Colonic mucosa (tissue), 4 donors: ENCODE data around the gene ITGA11. TPM values are rescaled to one million over a fixed set of nuclear protein-coding genes. Genes with fewer than 3 reads are reported as not detected.
"Not testable (repeated sequence)": the region's sequence is repeated elsewhere in the genome, so short reads cannot be mapped to it uniquely, and the experiment has no call there.

Source experiments
- DNase-seq: peaks from one replicate; pipeline ENCODE4 v3.0.0-alpha.2; 2020
- H3K27ac ChIP-seq: fragments of 200-600 bp; one replicate; pipeline ENCODE4 v1.8.0; 2021
- H3K27me3 ChIP-seq: fragments of 200-600 bp; one replicate; pipeline ENCODE4 v1.8.0; 2021
- H3K36me3 ChIP-seq: fragments of 200-600 bp; one replicate; pipeline ENCODE4 v1.8.0; 2021
- H3K4me1 ChIP-seq: fragments of 200-600 bp; one replicate; pipeline ENCODE4 v1.8.0; 2021; ENCODE audit warnings: mild to moderate bottlenecking
- H3K4me3 ChIP-seq: fragments of 200-600 bp; one replicate; pipeline ENCODE4 v1.8.0; 2021
- H3K9ac ChIP-seq, 2 donors: one replicate each; pipeline ENCODE4 v1.7.0; 2013; ENCODE audit warnings: control low read depth in 2 of 2, low read depth in 2 of 2, low read length in 2 of 2
- H3K9me3 ChIP-seq: fragments of 200-600 bp; one replicate; pipeline ENCODE4 v1.8.0; 2021
- intact Hi-C: fragments of 100-400 bp; cut with DNase I; formaldehyde crosslinking; loops from one replicate; pipeline ENCODE4 v1.14.1; 2022
- total RNA-seq, 2 donors: library from RNA; stranded (reverse); fragmentation: NEBNext Ultra II Directional in 1 of 2; extraction: Animal tissue kit (Norgen Biotek cat#: 25700) in 1 of 2; gene quantifications; one replicate each; pipeline ENCODE4 v1.2.1, GENCODE V29; 2021
- TF ChIP-seq, protein P1 (sequence below): fragments of 200-600 bp; IDR thresholded peaks from one replicate; pipeline ENCODE4 v1.8.0; 2022; ENCODE audit warnings: antibody characterized with exemption, mild to moderate bottlenecking
- donor health status: healthy.
- donor health status: DM: no; HTN: no; CAD: no.
- donor health status: DM: no; HTN: no; CAD: no.

The ITGA11 gene
- total RNA-seq, 2 donors from 2014 or later = 2.4 to 4.1 TPM

DNA sequence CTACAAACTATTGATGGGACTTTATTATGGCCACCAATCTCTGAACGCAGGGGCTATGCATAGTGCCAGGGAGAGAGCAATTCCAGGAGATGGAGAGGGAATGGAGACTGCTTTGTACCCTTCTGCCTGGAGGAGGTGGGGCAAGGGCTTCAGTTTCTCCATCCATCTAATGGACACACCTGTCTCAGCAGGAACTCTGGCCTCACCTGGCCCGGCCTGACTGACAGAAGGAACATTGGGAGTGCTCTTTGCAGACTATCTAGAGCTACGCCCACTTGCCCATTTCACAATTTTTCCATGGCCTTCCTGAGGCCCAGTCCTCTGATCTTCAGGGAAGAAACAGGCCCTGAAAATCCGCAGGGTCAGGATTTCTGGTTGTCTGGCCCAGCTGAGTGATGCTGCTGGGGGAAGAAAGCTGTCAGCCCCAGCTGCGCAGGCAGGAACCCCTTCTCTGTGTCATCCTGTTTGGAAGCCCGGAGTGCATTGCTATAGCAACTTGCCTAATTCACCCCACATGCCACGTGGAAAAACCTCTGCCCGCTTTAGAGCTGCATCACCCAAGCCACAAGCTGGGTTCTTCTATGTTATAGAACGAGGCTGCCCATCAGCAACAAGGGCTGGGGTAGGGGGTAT lies 6.4 kb downstream of the ITGA11 start:
- intact Hi-C loops = no loop called here
- Histone ChIP-seq H3K4me1 (no peaks in the 10 kb centered on the region), H3K4me3 (no peak overlapping the region), H3K27ac (no peak overlapping the region), H3K9me3 (no peaks in the 10 kb centered on the region), H3K36me3 (no peaks in the 10 kb centered on the region), H3K27me3 (no peaks in the 10 kb centered on the region), H3K9ac (no peak overlapping the region)
- no peak for DNase-seq
- TF ChIP-seq, protein P1, sequence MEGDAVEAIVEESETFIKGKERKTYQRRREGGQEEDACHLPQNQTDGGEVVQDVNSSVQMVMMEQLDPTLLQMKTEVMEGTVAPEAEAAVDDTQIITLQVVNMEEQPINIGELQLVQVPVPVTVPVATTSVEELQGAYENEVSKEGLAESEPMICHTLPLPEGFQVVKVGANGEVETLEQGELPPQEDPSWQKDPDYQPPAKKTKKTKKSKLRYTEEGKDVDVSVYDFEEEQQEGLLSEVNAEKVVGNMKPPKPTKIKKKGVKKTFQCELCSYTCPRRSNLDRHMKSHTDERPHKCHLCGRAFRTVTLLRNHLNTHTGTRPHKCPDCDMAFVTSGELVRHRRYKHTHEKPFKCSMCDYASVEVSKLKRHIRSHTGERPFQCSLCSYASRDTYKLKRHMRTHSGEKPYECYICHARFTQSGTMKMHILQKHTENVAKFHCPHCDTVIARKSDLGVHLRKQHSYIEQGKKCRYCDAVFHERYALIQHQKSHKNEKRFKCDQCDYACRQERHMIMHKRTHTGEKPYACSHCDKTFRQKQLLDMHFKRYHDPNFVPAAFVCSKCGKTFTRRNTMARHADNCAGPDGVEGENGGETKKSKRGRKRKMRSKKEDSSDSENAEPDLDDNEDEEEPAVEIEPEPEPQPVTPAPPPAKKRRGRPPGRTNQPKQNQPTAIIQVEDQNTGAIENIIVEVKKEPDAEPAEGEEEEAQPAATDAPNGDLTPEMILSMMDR = no peak

DNA sequence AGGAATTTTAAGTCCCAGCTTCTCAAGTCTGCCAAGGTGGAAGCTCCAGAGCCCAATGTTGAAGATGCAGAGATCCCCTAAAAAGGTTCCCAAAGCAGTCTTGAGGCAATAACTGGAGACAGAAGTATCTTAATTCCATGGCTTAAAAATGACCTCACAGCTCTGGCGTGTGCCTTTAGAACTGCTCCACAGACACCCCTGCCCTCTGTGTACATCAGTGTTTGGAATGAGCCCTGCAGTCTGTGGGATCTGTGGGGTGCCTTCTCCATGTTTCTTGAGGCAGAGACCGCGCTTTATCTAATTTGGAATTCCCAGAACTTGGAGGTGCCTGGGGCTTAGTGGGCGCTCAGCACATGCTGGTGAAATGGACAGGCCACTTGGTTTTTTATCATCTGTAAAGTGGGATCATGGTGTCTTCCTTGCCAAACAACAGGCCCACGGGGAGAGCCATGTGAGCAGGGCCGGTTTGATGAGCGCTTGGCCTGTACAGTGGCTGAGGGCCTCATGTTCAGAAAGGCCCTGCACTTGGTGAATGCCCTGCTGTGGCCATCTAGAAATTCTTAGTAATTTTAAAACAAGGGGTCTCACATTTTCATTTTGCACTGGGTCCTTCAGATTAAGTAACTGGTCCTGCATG lies 7.1 kb downstream of the ITGA11 start:
- TF ChIP-seq, protein P1 = no peak

DNA sequence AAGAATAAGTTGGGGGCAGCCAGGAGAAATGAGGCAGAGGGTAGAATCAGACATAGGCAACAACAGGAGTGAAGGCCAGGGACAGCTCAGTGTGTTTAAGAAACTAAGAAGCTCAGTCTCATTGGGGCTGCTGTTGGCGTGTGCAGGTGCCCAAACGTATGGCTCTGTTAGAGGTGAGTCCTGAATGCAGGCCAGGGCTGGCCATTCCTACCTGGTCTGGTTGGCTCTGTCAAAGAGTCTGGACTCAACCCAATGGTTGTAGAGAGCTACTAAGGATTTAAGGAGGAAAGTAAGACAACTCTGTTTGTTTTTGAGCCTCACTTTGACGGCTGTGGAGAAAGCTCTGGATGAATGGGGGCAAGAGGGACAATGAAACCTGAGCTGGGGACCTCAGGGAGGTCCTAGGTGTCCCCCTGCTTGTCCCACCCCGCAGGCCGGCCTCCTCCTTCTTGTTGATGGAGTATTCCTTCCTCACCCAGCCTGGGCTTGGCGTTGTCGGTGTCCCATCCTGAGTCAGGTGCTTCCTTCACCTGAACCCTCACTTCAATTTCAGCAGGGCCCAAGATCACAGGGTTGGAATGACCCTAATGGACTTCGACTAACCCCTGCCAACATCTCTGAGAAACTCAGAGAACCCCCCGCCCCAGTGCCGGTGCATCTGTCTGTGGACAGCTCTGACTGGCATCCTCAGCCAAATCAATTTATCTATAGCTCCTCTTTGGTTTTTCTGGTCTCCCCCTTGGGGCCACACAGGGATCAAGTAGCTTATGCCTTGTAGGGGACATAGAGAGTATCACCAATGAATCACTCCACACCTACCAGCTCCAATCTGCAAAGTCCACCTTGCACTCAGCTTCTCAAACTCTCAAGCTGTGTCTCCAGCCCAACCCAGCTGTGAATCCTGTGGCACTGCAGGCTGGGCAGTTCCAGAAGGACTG lies 8.3 kb downstream of the ITGA11 start:
- H3K36me3 ChIP-seq = no peaks in the 10 kb centered on the region
- intact Hi-C loops = no loop called here
- no peak for DNase-seq

More for the DNA sequence above, 7.1 kb downstream of the ITGA11 start:
- intact Hi-C loops = no loop called here
- no peak for DNase-seq
- no peak overlapping the region for H3K27ac ChIP-seq
- no peaks in the 10 kb centered on the region for H3K36me3 ChIP-seq
- H3K9ac ChIP-seq = no peak overlapping the region
- H3K4me3 ChIP-seq = no peak overlapping the region
- no peaks in the 10 kb centered on the region for H3K9me3 ChIP-seq
- H3K27me3 ChIP-seq = no peaks in the 10 kb centered on the region
- no peaks in the 10 kb centered on the region for H3K4me1 ChIP-seq

GRCh38 chr15:68422403-68423145 lies 9.4 kb downstream of the ITGA11 start:
- H3K4me3 ChIP-seq, intact Hi-C loops, H3K27me3 ChIP-seq, H3K9me3 ChIP-seq, H3K36me3 ChIP-seq, DNase-seq, H3K4me1 ChIP-seq, H3K27ac ChIP-seq: not testable (repeated sequence)
- H3K9ac ChIP-seq = peak overlapping the region in 1 of 2 donors; percentile 71

More for the DNA sequence above, 8.3 kb downstream of the ITGA11 start:
- Histone ChIP-seq H3K4me1 (no peaks in the 10 kb centered on the region), H3K9ac (no peak overlapping the region), H3K9me3 (no peaks in the 10 kb centered on the region), H3K27ac (no peak overlapping the region), H3K4me3 (no peak overlapping the region), H3K27me3 (no peaks in the 10 kb centered on the region)
- TF ChIP-seq, protein P1 = no peak

- Histone ChIP-seq H3K36me3 (no peaks in the 10 kb centered on the region), H3K4me3 (no peak overlapping the region), H3K27me3 (no peaks in the 10 kb centered on the region), H3K9ac (peak overlapping the region in 1 of 2 donors; percentile 71), H3K9me3 (no peaks in the 10 kb centered on the region), H3K27ac (no peak overlapping the region), H3K4me1 (no peaks in the 10 kb centered on the region)
- intact Hi-C loops = no loop called here
- TF ChIP-seq, protein P1 = no peak
- no peak for DNase-seq
Observed at GRCh38 chr15:68421798-68422402, 10.1 kb downstream of the ITGA11 start.
